Endodermal cell (in vitro differentiated cells): ENCODE results near the gene RHOV. TPM values are rescaled to one million over a fixed set of nuclear protein-coding genes. Genes with fewer than 3 reads are reported as not detected.
"Not testable (repeated sequence)": the region's sequence is repeated elsewhere in the genome, so short reads cannot be mapped to it uniquely, and the experiment has no call there.

Source experiments
- DNase-seq: peaks from one replicate; pipeline ENCODE4 v3.0.0-alpha.2; 2017
- H3K27ac ChIP-seq: 2 replicates; pipeline ENCODE4 v1.5.1; 2013; ENCODE audit warnings: mild to moderate bottlenecking, low read depth, low read length, moderate library complexity
- H3K27me3 ChIP-seq: 2 replicates; pipeline ENCODE4 v1.6.1; 2013; ENCODE audit warnings: mild to moderate bottlenecking, low read length, moderate library complexity; ENCODE audit not compliant: insufficient read depth, control insufficient read depth, poor library complexity, severe bottlenecking
- H3K36me3 ChIP-seq: 2 replicates; pipeline ENCODE4 v1.7.0; 2013; ENCODE audit warnings: mild to moderate bottlenecking, low read length, moderate library complexity; ENCODE audit not compliant: control insufficient read depth, insufficient read depth
- H3K4me1 ChIP-seq: one replicate; pipeline ENCODE4 v1.7.0; 2013; ENCODE audit warnings: low read length; ENCODE audit not compliant: control insufficient read depth, insufficient read depth
- H3K4me3 ChIP-seq: 2 replicates; pipeline ENCODE4 v1.5.1; 2013; ENCODE audit warnings: mild to moderate bottlenecking, low read length, moderate library complexity
- H3K9ac ChIP-seq: 2 replicates; pipeline ENCODE4 v1.6.1; 2013; ENCODE audit warnings: mild to moderate bottlenecking, low read length, moderate library complexity; ENCODE audit not compliant: poor library complexity, severe bottlenecking; ENCODE audit errors: extremely low read depth
- H3K9me3 ChIP-seq: 2 replicates; pipeline ENCODE4 v1.6.1; 2013; ENCODE audit warnings: mild to moderate bottlenecking, low read length, moderate library complexity; ENCODE audit not compliant: control insufficient read depth
- H3K27ac Mint-ChIP-seq: 2 replicates; pipeline ENCODE4 v1.8.0; 2020; ENCODE audit warnings: mixed read lengths
- H3K27me3 Mint-ChIP-seq: 2 replicates; pipeline ENCODE4 v1.8.0; 2021; ENCODE audit warnings: mild to moderate bottlenecking, mixed read lengths; ENCODE audit not compliant: insufficient read depth
- H3K36me3 Mint-ChIP-seq: 2 replicates; pipeline ENCODE4 v1.8.0; 2020; ENCODE audit warnings: low read depth, mixed read lengths
- H3K4me1 Mint-ChIP-seq: 2 replicates; pipeline ENCODE4 v1.8.0; 2020; ENCODE audit warnings: mixed read lengths
- H3K4me3 Mint-ChIP-seq: 2 replicates; pipeline ENCODE4 v1.8.0; 2020; ENCODE audit warnings: mild to moderate bottlenecking, moderate library complexity, mixed read lengths
- H3K9me3 Mint-ChIP-seq: 2 replicates; pipeline ENCODE4 v1.8.0; 2020; ENCODE audit warnings: mild to moderate bottlenecking, mixed read lengths
- WGBS, 2 experiments: methylation state at CpG; one replicate each; pipeline versions ENCODE4 v1.1.5 to v1.1.7; 2013; ENCODE audit warnings: missing lambda C conversion rate in 2 of 2, mixed read lengths in 1 of 2; ENCODE audit not compliant: insufficient coverage in 1 of 2, insufficient read length in 1 of 2; 5-methylcytosine and 5-hydroxymethylcytosine counted together
- total RNA-seq, 2 donors: library from RNA; stranded (reverse); fragmentation: NEBNext Ultra II Directional in 1 of 2; extraction: Animal tissue kit (Norgen Biotek cat#: 25700) in 1 of 2; gene quantifications; 2 replicates in 1 of 2; 3 replicates in 1 of 2; pipeline ENCODE4 v1.2.1, GENCODE V29; 2021
- TF ChIP-seq, protein P1 (sequence below): fragments of 200-600 bp; sonication (generic); conservative IDR thresholded peaks from 2 replicates; pipeline ENCODE4 v1.5.0; 2021; ENCODE audit warnings: antibody characterized with exemption, mild to moderate bottlenecking

The RHOV gene
- total RNA-seq, 2 donors from 2014 or later = 1.8 to 2.8 TPM

- no peak overlapping the region for H3K27ac ChIP-seq
- Mint-ChIP-seq H3K4me3 (no peak overlapping the region), H3K27me3 (peaks cover 5% of the 10 kb centered on the region), H3K4me1 (peaks cover 20% of the 10 kb centered on the region), H3K36me3 (no peaks in the 10 kb centered on the region), H3K9me3 (no peaks in the 10 kb centered on the region), H3K27ac (no peak overlapping the region)
- H3K4me1 ChIP-seq = no peaks in the 10 kb centered on the region
- H3K36me3 ChIP-seq = no peaks in the 10 kb centered on the region
- DNase-seq = no peak
- H3K27me3 ChIP-seq = peaks cover 5% of the 10 kb centered on the region
- H3K4me3 ChIP-seq = no peak overlapping the region
- H3K9ac ChIP-seq = no peak overlapping the region
- TF ChIP-seq, protein P1, sequence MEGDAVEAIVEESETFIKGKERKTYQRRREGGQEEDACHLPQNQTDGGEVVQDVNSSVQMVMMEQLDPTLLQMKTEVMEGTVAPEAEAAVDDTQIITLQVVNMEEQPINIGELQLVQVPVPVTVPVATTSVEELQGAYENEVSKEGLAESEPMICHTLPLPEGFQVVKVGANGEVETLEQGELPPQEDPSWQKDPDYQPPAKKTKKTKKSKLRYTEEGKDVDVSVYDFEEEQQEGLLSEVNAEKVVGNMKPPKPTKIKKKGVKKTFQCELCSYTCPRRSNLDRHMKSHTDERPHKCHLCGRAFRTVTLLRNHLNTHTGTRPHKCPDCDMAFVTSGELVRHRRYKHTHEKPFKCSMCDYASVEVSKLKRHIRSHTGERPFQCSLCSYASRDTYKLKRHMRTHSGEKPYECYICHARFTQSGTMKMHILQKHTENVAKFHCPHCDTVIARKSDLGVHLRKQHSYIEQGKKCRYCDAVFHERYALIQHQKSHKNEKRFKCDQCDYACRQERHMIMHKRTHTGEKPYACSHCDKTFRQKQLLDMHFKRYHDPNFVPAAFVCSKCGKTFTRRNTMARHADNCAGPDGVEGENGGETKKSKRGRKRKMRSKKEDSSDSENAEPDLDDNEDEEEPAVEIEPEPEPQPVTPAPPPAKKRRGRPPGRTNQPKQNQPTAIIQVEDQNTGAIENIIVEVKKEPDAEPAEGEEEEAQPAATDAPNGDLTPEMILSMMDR = no peak
- H3K9me3 ChIP-seq = no peaks in the 10 kb centered on the region
- WGBS, 2 experiments = 87 to 89% methylated on average over 3 to 5 of the region's 5 CpGs
Observed at GRCh38 chr15:40869686-40870085, 4.3 kb downstream of the RHOV start.

GRCh38 chr15:40867199-40867598, 6.8 kb downstream of the RHOV start:
- Histone ChIP-seq H3K9ac (no peak overlapping the region), H3K4me3 (no peak overlapping the region), H3K27me3 (no peaks in the 10 kb centered on the region), H3K9me3 (no peaks in the 10 kb centered on the region), H3K27ac (no peak overlapping the region), H3K4me1 (no peaks in the 10 kb centered on the region), H3K36me3 (no peaks in the 10 kb centered on the region)
- H3K4me1 Mint-ChIP-seq = peaks cover 9% of the 10 kb centered on the region
- H3K9me3 Mint-ChIP-seq = no peaks in the 10 kb centered on the region
- H3K36me3 Mint-ChIP-seq = no peaks in the 10 kb centered on the region
- TF ChIP-seq, protein P1 = no peak
- WGBS, 2 experiments = 90% methylated on average over 4 of the region's 4 CpGs
- H3K27me3 Mint-ChIP-seq = peaks cover 2% of the 10 kb centered on the region
- no peak for DNase-seq
- no peak overlapping the region for H3K27ac Mint-ChIP-seq
- H3K4me3 Mint-ChIP-seq = no peak overlapping the region

GRCh38 chr15:40863660-40864270, 10.3 kb downstream of the RHOV start:
- H3K27me3 ChIP-seq = no peaks in the 10 kb centered on the region
- peaks cover 3% of the 10 kb centered on the region for H3K36me3 Mint-ChIP-seq
- H3K9ac ChIP-seq = no peak overlapping the region
- 83 to 100% methylated on average over 1 to 4 of the region's 4 CpGs for WGBS, 2 experiments
- H3K9me3 Mint-ChIP-seq = no peaks in the 10 kb centered on the region
- no peak for DNase-seq
- no peaks in the 10 kb centered on the region for H3K4me1 ChIP-seq
- H3K4me3 ChIP-seq = no peak overlapping the region
- no peak overlapping the region for H3K27ac ChIP-seq
- TF ChIP-seq, protein P1 = no peak
- H3K36me3 ChIP-seq = no peaks in the 10 kb centered on the region
- peaks cover 2% of the 10 kb centered on the region for H3K27me3 Mint-ChIP-seq
- H3K27ac Mint-ChIP-seq = no peak overlapping the region
- no peak overlapping the region for H3K4me3 Mint-ChIP-seq
- no peaks in the 10 kb centered on the region for H3K9me3 ChIP-seq
- H3K4me1 Mint-ChIP-seq = peaks cover 4% of the 10 kb centered on the region

GRCh38 chr15:40861147-40861546, 12.9 kb downstream of the RHOV start:
- not testable (repeated sequence) for H3K9ac ChIP-seq, H3K27me3 ChIP-seq, H3K4me3 Mint-ChIP-seq, H3K27ac Mint-ChIP-seq, H3K4me1 Mint-ChIP-seq, H3K4me3 ChIP-seq, H3K27ac ChIP-seq, DNase-seq, H3K4me1 ChIP-seq, H3K36me3 ChIP-seq, H3K9me3 ChIP-seq, H3K9me3 Mint-ChIP-seq, H3K27me3 Mint-ChIP-seq
- H3K36me3 Mint-ChIP-seq = peaks cover 20% of the 10 kb centered on the region
- WGBS, 2 experiments = 89 to 95% methylated on average over 2 to 4 of the region's 4 CpGs
